Kidney epithelial cell (primary cell): Measurements from ENCODE around the gene HPX. TPM values are rescaled to one million over a fixed set of nuclear protein-coding genes. Genes with fewer than 3 reads are reported as not detected.
A peak's percentile ranks its signal among the peaks of the same experiment; 100 is the strongest.

Source experiments
- DNase-seq: peaks from one replicate; pipeline ENCODE4 v3.0.0-alpha.2; 2010; ENCODE audit warnings: low read depth
- H3K27me3 ChIP-seq: 2 replicates; pipeline ENCODE4 v1.6.0; 2011; ENCODE audit warnings: low read length; ENCODE audit not compliant: control insufficient read depth, insufficient read depth
- H3K36me3 ChIP-seq: 2 replicates; pipeline ENCODE4 v1.5.1; 2011; ENCODE audit warnings: low read length; ENCODE audit not compliant: control insufficient read depth, insufficient read depth
- H3K4me3 ChIP-seq: 2 replicates; pipeline ENCODE4 v1.5.1; 2011; ENCODE audit warnings: low read depth, mild to moderate bottlenecking, control low read depth, low read length
- total RNA-seq: library from RNA; depleted of rRNA; stranded (reverse); fragments of >200 nt; gene quantifications from 2 replicates; pipeline ENCODE4 v1.2.3, GENCODE V29; 2015
- TF ChIP-seq, protein P1 (sequence below): IDR thresholded peaks from 2 replicates; pipeline ENCODE4 v1.5.1; 2011; ENCODE audit warnings: mild to moderate bottlenecking, moderate library complexity, low read length, control low read depth, inconsistent platforms; ENCODE audit not compliant: insufficient read depth, poor library complexity, severe bottlenecking

The HPX gene
- total RNA-seq, 1 donor from 2014 or later = 0.13 TPM

DNA sequence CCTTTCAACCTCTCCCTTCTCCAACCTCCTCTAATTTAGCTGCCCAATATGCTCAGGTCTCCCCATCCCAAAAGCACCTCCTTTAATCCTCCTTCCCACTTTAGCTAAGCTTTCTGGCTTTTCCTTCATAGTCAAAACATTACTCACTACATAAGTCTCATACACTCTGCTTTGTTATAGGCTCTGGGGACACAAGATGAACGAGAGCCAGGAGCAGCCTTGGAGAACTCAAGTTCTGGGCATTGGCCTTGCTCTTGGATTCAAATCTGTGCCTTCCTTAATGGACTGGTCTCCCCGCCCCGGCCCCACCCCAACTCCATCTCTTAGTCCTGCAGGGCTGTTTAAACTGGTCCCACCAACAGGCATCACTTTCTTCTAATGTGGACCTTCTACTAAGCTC is 11.4 kb upstream of the HPX start:
- H3K36me3 ChIP-seq = no peaks in the 10 kb centered on the region
- DNase-seq = no peak

DNA sequence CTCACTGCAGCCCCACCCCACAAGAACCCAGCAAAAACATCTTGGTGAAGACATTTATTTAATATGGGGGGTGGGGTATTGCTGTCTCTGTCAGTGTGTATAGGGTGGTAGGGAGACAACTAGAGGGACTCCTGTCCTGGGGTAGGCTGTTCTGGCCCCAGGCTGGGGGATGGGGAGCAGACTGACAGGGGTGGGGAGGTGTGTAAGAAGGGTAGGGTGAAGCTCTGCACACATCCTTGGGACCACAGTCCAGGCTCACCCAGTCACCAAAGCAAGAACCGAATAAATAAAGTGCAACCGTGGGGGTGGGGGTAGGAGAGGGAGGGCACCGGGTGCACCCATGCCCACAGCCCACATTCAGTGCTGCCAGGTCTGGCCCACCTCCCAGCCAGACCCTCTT is 7.8 kb upstream of the HPX start:
- H3K4me3 ChIP-seq = no peak overlapping the region
- TF ChIP-seq, protein P1, sequence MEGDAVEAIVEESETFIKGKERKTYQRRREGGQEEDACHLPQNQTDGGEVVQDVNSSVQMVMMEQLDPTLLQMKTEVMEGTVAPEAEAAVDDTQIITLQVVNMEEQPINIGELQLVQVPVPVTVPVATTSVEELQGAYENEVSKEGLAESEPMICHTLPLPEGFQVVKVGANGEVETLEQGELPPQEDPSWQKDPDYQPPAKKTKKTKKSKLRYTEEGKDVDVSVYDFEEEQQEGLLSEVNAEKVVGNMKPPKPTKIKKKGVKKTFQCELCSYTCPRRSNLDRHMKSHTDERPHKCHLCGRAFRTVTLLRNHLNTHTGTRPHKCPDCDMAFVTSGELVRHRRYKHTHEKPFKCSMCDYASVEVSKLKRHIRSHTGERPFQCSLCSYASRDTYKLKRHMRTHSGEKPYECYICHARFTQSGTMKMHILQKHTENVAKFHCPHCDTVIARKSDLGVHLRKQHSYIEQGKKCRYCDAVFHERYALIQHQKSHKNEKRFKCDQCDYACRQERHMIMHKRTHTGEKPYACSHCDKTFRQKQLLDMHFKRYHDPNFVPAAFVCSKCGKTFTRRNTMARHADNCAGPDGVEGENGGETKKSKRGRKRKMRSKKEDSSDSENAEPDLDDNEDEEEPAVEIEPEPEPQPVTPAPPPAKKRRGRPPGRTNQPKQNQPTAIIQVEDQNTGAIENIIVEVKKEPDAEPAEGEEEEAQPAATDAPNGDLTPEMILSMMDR = no peak
- H3K36me3 ChIP-seq = no peaks in the 10 kb centered on the region
- H3K27me3 ChIP-seq = no peaks in the 10 kb centered on the region
- no peak for DNase-seq

More for the DNA sequence above, 11.4 kb upstream of the HPX start:
- no peaks in the 10 kb centered on the region for H3K27me3 ChIP-seq
- no peak overlapping the region for H3K4me3 ChIP-seq
- TF ChIP-seq, protein P1 = no peak

DNA sequence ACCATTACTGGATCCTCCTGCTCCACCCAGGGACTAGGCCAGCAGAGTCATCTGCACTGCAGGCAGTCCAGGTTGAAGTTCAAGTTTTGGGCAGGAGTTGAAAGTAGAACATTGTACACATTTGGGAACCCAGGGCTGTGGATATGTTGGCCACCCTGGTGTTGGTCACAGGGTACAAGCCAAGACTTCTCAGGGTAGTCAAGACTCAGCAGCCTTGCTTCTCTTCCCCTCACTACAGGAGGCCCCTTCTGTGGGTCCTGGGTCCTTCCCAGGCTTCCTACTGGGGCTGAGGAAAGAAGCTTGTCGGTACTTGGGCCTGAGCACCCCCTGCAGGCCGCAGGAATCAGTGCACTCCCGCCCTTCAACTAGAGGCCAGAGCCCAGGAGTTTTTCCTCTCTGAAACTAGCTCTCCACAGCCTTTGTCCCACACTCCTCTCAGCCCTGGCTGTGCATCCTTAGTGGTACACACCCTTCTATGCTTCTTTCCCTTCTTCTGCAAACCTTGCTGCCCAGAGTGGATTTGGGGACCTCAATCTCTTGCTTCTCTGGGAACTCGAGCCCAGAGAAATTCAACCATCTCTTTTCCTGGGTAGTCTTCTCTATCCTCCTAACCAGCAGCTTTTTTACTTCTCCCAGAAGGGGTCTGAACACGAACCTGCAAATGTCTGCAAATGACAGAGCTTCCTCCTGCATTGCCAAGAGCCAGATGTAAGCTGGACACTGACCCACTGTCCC is 2.6 kb upstream of the HPX start:
- Histone ChIP-seq H3K36me3 (no peaks in the 10 kb centered on the region), H3K27me3 (no peaks in the 10 kb centered on the region), H3K4me3 (no peak overlapping the region)
- DNase-seq = no peak
- TF ChIP-seq, protein P1 = peak; percentile 90

DNA sequence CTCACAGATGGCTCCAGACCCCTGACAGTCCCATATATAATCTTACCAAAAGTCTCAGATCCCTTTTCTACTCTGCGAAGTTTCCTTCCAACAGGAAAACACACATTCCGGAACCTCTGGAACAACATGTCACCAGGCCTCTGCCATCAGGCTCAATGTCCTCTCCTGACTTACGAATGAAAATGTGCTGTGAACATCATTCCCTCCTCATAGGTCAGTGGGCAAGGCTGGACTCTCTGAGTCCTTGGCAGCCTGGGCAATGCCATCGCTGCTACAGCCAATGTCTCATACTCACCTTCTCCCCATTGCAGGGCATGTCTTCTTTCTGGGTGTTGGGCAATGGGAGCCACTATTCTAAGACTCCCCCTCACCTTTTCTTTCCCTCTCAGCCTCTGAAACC is 1.7 kb upstream of the HPX start:
- no peak overlapping the region for H3K4me3 ChIP-seq
- no peaks in the 10 kb centered on the region for H3K27me3 ChIP-seq
- H3K36me3 ChIP-seq = no peaks in the 10 kb centered on the region
- TF ChIP-seq, protein P1 = no peak
- no peak for DNase-seq

DNA sequence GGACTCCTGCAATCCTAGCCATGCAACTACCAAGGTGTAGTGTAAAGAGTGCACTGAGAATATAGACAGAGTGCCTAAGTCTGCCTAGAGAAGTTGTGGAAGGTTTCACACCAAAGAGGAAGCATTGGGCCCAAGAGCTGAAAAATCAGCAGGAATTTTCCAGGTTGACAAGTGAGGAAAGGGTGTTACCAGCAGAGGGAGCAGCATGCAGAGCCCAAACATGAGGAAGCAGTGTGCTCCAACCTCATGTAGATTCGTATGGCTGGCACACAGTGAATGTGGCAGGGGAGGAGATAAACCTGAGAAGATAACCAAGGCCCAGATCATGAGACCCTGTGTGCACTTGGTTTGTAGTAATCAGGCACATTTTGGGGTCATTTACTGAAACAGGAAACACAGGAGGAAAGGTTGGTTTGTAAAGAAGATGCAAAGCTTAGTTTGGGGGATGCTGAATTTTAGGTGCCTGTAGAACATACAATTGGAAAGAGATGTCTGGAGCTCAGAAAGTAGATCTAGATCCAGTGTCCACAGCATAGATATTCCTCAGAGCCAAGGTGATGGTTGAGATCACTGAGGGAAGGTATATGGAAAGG is 1.7 kb downstream of the HPX start:
- no peaks in the 10 kb centered on the region for H3K36me3 ChIP-seq
- no peak for DNase-seq
- TF ChIP-seq, protein P1 = peak; percentile 72
- no peaks in the 10 kb centered on the region for H3K27me3 ChIP-seq
- H3K4me3 ChIP-seq = no peak overlapping the region
